ENCODE measurements around the gene ROBO2. TPM values are rescaled to one million over a fixed set of nuclear protein-coding genes. Genes with fewer than 3 reads are reported as not detected.

The ROBO2 gene
- polyA plus RNA-seq, 1 of the 3 experiments (the other 2 are of a cell fraction), result not detected

- WGBS (ENCODE audit: low lambda C conversion rate), result 10% methylated on average over 2 of the region's 2 CpGs
- TF ChIP-seq POLR2AphosphoS5 (IDR thresholded peaks at IDR 0.05; ENCODE audit: low read depth, low read length), result no peak
- TF ChIP-seq ELF1 (IDR thresholded peaks at IDR 0.05), result no peak
- no peak for TF ChIP-seq MEF2A (IDR thresholded peaks at IDR 0.05; ENCODE audit: borderline replicate concordance, low read depth)
- TF ChIP-seq USF2 (IDR thresholded peaks at IDR 0.05; ENCODE audit: borderline replicate concordance, low read depth, low read length), result no peak
- TF ChIP-seq TCF12 (IDR thresholded peaks at IDR 0.05), result no peak
- TF ChIP-seq FOSL2 (IDR thresholded peaks at IDR 0.05; ENCODE audit: borderline replicate concordance, low read depth), result no peak
- no peak for TF ChIP-seq IRF3 (IDR thresholded peaks at IDR 0.05; ENCODE audit: low read depth, low read length)
- no peak for TF ChIP-seq RFX5 (IDR thresholded peaks at IDR 0.05; ENCODE audit: low read length)
- TF ChIP-seq ZBTB33 (IDR thresholded peaks at IDR 0.05; ENCODE audit: borderline replicate concordance, low read depth), result no peak
- TF ChIP-seq EP300 (IDR thresholded peaks at IDR 0.05; ENCODE audit: borderline replicate concordance in 1 of 2, low read depth in 1 of 2, low read length in 1 of 2), result no peak
- H3K36me3 ChIP-seq (replicated peaks in 1 of 2; ENCODE audit: control insufficient read depth in 1 of 2, insufficient read depth in 2 of 2, low read length in 1 of 2), result no peaks in the 10 kb centered on the region
- ChIA-PET CTCF (no interaction called here), POLR2A (no interaction called here)
- H2AFZ ChIP-seq (ENCODE audit: low read depth), result no peak overlapping the region
- DNase-seq, result no peak
- no peaks in the 10 kb centered on the region for H3K27me3 ChIP-seq (ENCODE audit: insufficient read depth)
- H4K20me1 ChIP-seq (ENCODE audit: insufficient read depth), result no peaks in the 10 kb centered on the region
- no peak overlapping the region for H3K4me2 ChIP-seq
- no peaks in the 10 kb centered on the region for H3K9me2 ChIP-seq
- no peaks in the 10 kb centered on the region for H3F3A ChIP-seq (replicated peaks; ENCODE audit: insufficient read depth)
- no peaks in the 10 kb centered on the region for H3K4me1 ChIP-seq (ENCODE audit: control insufficient read depth in 1 of 2, insufficient read depth in 2 of 2, low read depth in 1 of 2, low read length in 1 of 2)
- 0 out of 2 replicates have a peak, but pooled peaks cover 2% of the 10 kb centered on the region for H3K9me3 ChIP-seq
- no peaks in the 10 kb centered on the region for H3K79me2 ChIP-seq (ENCODE audit: insufficient read depth)
- H3K4me3 ChIP-seq (ENCODE audit: low read depth in 2 of 2, low read length in 1 of 2), result no peak overlapping the region
- no peak overlapping the region for H3K27ac ChIP-seq (ENCODE audit: low read depth in 2 of 2, low read length in 1 of 2)
- no peak overlapping the region for H3K9ac ChIP-seq
Measured at GRCh38 chr3:77672016-77672415, 632.1 kb downstream of the ROBO2 start.

- H3K4me3 ChIP-seq (ENCODE audit: low read depth in 2 of 2, low read length in 1 of 2), result no peak overlapping the region
- no peak overlapping the region for H3K9ac ChIP-seq
- no peaks in the 10 kb centered on the region for H3K36me3 ChIP-seq (replicated peaks in 1 of 2; ENCODE audit: control insufficient read depth in 1 of 2, insufficient read depth in 2 of 2, low read length in 1 of 2)
- ChIA-PET CTCF (no interaction called here), POLR2A (no interaction called here)
- H3K27me3 ChIP-seq (ENCODE audit: insufficient read depth), result no peaks in the 10 kb centered on the region
- 17% methylated on average over 2 of the region's 2 CpGs for WGBS (ENCODE audit: low lambda C conversion rate)
- H3F3A ChIP-seq (replicated peaks; ENCODE audit: insufficient read depth), result no peaks in the 10 kb centered on the region
- DNase-seq, result no peak
- no peaks in the 10 kb centered on the region for H4K20me1 ChIP-seq (ENCODE audit: insufficient read depth)
- H3K79me2 ChIP-seq (ENCODE audit: insufficient read depth), result no peaks in the 10 kb centered on the region; the same call in 1 of the 2 replicates
- H2AFZ ChIP-seq (ENCODE audit: low read depth), result no peak overlapping the region
- no peak overlapping the region for H3K27ac ChIP-seq (ENCODE audit: low read depth in 2 of 2, low read length in 1 of 2)
- no peaks in the 10 kb centered on the region for H3K4me1 ChIP-seq (ENCODE audit: control insufficient read depth in 1 of 2, insufficient read depth in 2 of 2, low read depth in 1 of 2, low read length in 1 of 2)
- H3K4me2 ChIP-seq, result no peak overlapping the region
- 0 out of 2 replicates have a peak, but pooled peaks cover 11% of the 10 kb centered on the region for H3K9me3 ChIP-seq
- no peaks in the 10 kb centered on the region for H3K9me2 ChIP-seq
- TF ChIP-seq CHD2 (IDR thresholded peaks at IDR 0.05; ENCODE audit: low read length, partially characterized antibody) (no peak), FOXJ3 (CRISPR knock-in tag; IDR thresholded peaks at IDR 0.05) (no peak), ELF1 (IDR thresholded peaks at IDR 0.05) (no peak), RCOR1 (IDR thresholded peaks at IDR 0.05; ENCODE audit: low read length) (no peak), POLR2AphosphoS5 (IDR thresholded peaks at IDR 0.05; ENCODE audit: low read depth, low read length) (no peak), PBX3 (IDR thresholded peaks at IDR 0.05) (no peak), TCF12 (IDR thresholded peaks at IDR 0.05) (no peak), NRF1 (IDR thresholded peaks at IDR 0.05; ENCODE audit: low read depth, low read length) (no peak), GABPA (IDR thresholded peaks at IDR 0.05; ENCODE audit: low read depth) (no peak), TAF1 (IDR thresholded peaks at IDR 0.05; ENCODE audit: borderline replicate concordance, low read depth, low read length) (no peak), MXI1 (IDR thresholded peaks at IDR 0.05; ENCODE audit: low read depth, low read length) (no peak), IRF3 (IDR thresholded peaks at IDR 0.05; ENCODE audit: low read depth, low read length) (no peak), CTCF (IDR thresholded peaks at IDR 0.05) (no peak), FOXM1 (IDR thresholded peaks at IDR 0.05; ENCODE audit: low read depth) (no peak)
Measured at GRCh38 chr3:77682162-77682561, 642.3 kb downstream of the ROBO2 start.

Data from SK-N-SH (cell line).